GM12878 (cell line): ENCODE results near the gene RNASEH2A. TPM values are rescaled to one million over a fixed set of nuclear protein-coding genes. Genes with fewer than 3 reads are reported as not detected.

Experiments
- ASH2L ChIP-seq: fragments of 300-600, 200-600 bp; sonication (generic); IDR thresholded peaks from 2 replicates; pipeline ENCODE4 v1.6.1; 2017; ENCODE audit warnings: low read depth, mild to moderate bottlenecking, borderline replicate concordance
- ATF7 ChIP-seq: fragments of 450-650 bp; IDR thresholded peaks from 2 replicates; pipeline ENCODE4 v1.6.1; 2016; ENCODE audit warnings: low read depth, mild to moderate bottlenecking
- CBX3 ChIP-seq: fragments of 200-600 bp; sonication (generic); IDR thresholded peaks from 2 replicates; pipeline ENCODE4 v1.6.1; 2016; ENCODE audit warnings: low read depth, borderline replicate concordance
- CBX5 ChIP-seq: sonication (generic); IDR thresholded peaks from 2 replicates; pipeline ENCODE4 v1.6.1; 2016; ENCODE audit warnings: low read depth, moderate library complexity, mild to moderate bottlenecking, inconsistent platforms
- CEBPB ChIP-seq, 2 experiments: fragments of 150-350 bp in 1 of 2; IDR thresholded peaks; 2 replicates each; pipeline ENCODE4 v1.6.1; 2012 to 2014; ENCODE audit warnings: low read depth in 2 of 2, low read length in 2 of 2, borderline replicate concordance in 1 of 2, inconsistent platforms in 1 of 2
- ESRRA ChIP-seq: IDR thresholded peaks from 2 replicates; pipeline ENCODE4 v1.6.1; 2012; ENCODE audit warnings: mild to moderate bottlenecking, low read length, improper control_type of control experiment
- MXI1 ChIP-seq: fragments of 150-350 bp; IDR thresholded peaks from 2 replicates; pipeline ENCODE4 v1.6.1; 2011; ENCODE audit warnings: low read depth, mild to moderate bottlenecking, inconsistent platforms, low read length, improper control_type of control experiment
- MYB ChIP-seq: fragments of 150-350 bp; IDR thresholded peaks from 2 replicates; pipeline ENCODE4 v1.6.1; 2014; ENCODE audit warnings: mild to moderate bottlenecking, low read depth, low read length, borderline replicate concordance
- NFYA ChIP-seq: IDR thresholded peaks from 2 replicates; pipeline ENCODE4 v1.6.1; 2011; ENCODE audit warnings: low read depth, mild to moderate bottlenecking, low read length, improper control_type of control experiment, borderline replicate concordance
- NR2C1 ChIP-seq: fragments of 450-650 bp; IDR thresholded peaks from 2 replicates; pipeline ENCODE4 v1.6.1; 2017; ENCODE audit warnings: antibody characterized with exemption, mild to moderate bottlenecking, moderate library complexity
- POLR2AphosphoS5 ChIP-seq: IDR thresholded peaks from 2 replicates; pipeline ENCODE4 v1.6.1; 2011; ENCODE audit warnings: mild to moderate bottlenecking, low read length, inconsistent platforms
- SIX5 ChIP-seq: IDR thresholded peaks from 2 replicates; pipeline ENCODE4 v1.6.1; 2011; ENCODE audit warnings: mild to moderate bottlenecking, low read depth, low read length, moderate library complexity; ENCODE audit not compliant: severe bottlenecking
- SREBF2 ChIP-seq: IDR thresholded peaks from 2 replicates; pipeline ENCODE4 v1.6.1; 2012; ENCODE audit warnings: mild to moderate bottlenecking, low read length
- STAT3 ChIP-seq: IDR thresholded peaks from 2 replicates; pipeline ENCODE4 v1.6.1; 2011; ENCODE audit warnings: low read depth, low read length, improper control_type of control experiment
- SUPT20H ChIP-seq: IDR thresholded peaks from 2 replicates; pipeline ENCODE4 v1.6.1; 2011; ENCODE audit warnings: low read depth, mild to moderate bottlenecking, low read length, moderate library complexity, borderline replicate concordance; ENCODE audit not compliant: control insufficient read depth
- WRNIP1 ChIP-seq: IDR thresholded peaks from 2 replicates; pipeline ENCODE4 v1.6.1; 2011; ENCODE audit warnings: low read depth, low read length, improper control_type of control experiment, borderline replicate concordance
- ZNF207 ChIP-seq: fragments of 450-650 bp; IDR thresholded peaks from 2 replicates; pipeline ENCODE4 v1.6.1; 2014; ENCODE audit warnings: antibody characterized with exemption, mild to moderate bottlenecking, borderline replicate concordance
- polyA plus RNA-seq, 11 experiments: library from polyadenylated mRNA; depleted of rRNA in 4 of 11; unstranded in 6 of 11; stranded (reverse) in 5 of 11; fragments of >200 nt; fragmentation: Nextera tagmentation in 4 of 11; fragmentation: Illumina TruSeq in 1 of 11; extraction: Ambion mirVana in 4 of 11; extraction: Trizol in 1 of 11; gene quantifications; 1 replicate in 1 of 11; 2 replicates in 10 of 11; pipeline versions ENCODE4 v1.2.1 to v1.2.3, GENCODE V29; 2011 to 2016; ENCODE audit warnings: inconsistent platforms in 2 of 11, missing spikeins in 2 of 11, low read depth in 1 of 11
- total RNA-seq, 4 experiments: library from RNA; depleted of rRNA in 3 of 4; stranded (reverse); fragments of >200 nt in 3 of 4; fragmentation: Illumina TruSeq in 1 of 4; extraction: Trizol in 1 of 4; gene quantifications; 2 replicates each; pipeline versions ENCODE4 v1.2.1 to v1.2.3, GENCODE V29; 2013 to 2021
- TF ChIP-seq, protein P1 (sequence below): fragments of 450-650 bp; IDR thresholded peaks from 2 replicates; pipeline ENCODE4 v1.6.1; 2017; ENCODE audit warnings: antibody characterized with exemption, mild to moderate bottlenecking, moderate library complexity
- TF ChIP-seq, protein P2 (sequence below): fragments of 450-650 bp; formaldehyde crosslinking; IDR thresholded peaks from 2 replicates; pipeline ENCODE4 v1.4.0; 2022; ENCODE audit warnings: mild to moderate bottlenecking, moderate library complexity
- TF ChIP-seq, protein P3 (sequence below): IDR thresholded peaks from 2 replicates; pipeline ENCODE4 v1.6.1; 2012; ENCODE audit warnings: low read depth, low read length, improper control_type of control experiment

The RNASEH2A gene
- total and polyA plus RNA-seq, 10 of the 15 experiments (the other 5 are each of a cell fraction or from before 2014, with no cell fraction given), result 17.4 to 103 (median 40.4) TPM

DNA sequence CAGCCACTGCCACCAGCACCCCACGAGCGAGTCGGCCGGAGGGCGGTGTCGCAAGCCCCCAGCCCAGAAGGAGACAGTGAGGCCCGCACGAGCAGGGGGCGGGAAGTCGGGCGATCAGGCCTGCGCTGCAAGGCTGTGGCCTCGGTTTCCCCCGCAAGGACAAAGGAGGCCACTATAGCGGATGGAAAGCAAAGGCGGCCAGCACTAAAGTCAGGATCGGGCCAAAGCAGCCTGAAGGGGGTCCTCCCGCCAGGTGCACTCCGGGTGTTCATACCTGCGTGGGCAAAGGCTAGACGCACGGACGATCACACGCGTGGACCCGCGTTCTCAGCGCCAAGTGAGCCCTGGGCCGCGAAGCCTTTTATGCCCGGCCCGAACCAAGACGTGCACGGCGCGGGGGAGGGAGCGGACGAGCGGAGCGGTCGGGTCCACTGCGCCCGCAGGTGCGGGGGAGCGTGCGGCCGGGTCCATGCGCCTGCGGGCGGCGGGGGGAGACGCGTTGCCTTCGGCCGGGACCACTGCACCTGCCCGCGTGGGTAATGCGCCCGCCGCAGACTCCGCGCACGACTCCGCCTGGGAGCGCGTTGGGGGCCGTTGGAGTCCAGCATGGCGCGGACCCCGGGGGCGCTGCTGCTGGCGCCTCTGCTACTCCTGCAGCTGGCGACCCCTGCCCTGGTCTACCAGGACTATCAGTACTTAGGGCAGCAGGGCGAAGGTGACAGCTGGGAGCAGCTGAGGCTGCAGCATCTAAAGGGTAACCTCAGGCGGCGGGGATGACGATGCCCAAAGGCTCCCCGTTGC lies 4.7 kb upstream of the RNASEH2A start, which contains the start of the genes PRDX2 and THSD8 (continued):
- TF ChIP-seq, protein P1, sequence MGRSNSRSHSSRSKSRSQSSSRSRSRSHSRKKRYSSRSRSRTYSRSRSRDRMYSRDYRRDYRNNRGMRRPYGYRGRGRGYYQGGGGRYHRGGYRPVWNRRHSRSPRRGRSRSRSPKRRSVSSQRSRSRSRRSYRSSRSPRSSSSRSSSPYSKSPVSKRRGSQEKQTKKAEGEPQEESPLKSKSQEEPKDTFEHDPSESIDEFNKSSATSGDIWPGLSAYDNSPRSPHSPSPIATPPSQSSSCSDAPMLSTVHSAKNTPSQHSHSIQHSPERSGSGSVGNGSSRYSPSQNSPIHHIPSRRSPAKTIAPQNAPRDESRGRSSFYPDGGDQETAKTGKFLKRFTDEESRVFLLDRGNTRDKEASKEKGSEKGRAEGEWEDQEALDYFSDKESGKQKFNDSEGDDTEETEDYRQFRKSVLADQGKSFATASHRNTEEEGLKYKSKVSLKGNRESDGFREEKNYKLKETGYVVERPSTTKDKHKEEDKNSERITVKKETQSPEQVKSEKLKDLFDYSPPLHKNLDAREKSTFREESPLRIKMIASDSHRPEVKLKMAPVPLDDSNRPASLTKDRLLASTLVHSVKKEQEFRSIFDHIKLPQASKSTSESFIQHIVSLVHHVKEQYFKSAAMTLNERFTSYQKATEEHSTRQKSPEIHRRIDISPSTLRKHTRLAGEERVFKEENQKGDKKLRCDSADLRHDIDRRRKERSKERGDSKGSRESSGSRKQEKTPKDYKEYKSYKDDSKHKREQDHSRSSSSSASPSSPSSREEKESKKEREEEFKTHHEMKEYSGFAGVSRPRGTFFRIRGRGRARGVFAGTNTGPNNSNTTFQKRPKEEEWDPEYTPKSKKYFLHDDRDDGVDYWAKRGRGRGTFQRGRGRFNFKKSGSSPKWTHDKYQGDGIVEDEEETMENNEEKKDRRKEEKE, result peak; percentile 92
- TF ChIP-seq WRNIP1 (no peak), NR2C1 (0 out of 2 replicates have a peak, but pooled peaks have one; percentile 16), SIX5 (peak; percentile 65), CBX3 (no peak), SUPT20H (no peak), ZNF207 (peak; percentile 89), CBX5 (no peak), STAT3 (no peak), MYB (no peak), ASH2L (no peak), SREBF2 (no peak), ATF7 (peak; percentile 92), MXI1 (no peak), CEBPB (IDR thresholded peaks at IDR 0.05; ENCODE audit: borderline replicate concordance in 1 of 2, low read depth in 2 of 2, low read length in 2 of 2) (no peak), NFYA (no peak), POLR2AphosphoS5 (peak; percentile 99), ESRRA (no peak)
- TF ChIP-seq, protein P2, sequence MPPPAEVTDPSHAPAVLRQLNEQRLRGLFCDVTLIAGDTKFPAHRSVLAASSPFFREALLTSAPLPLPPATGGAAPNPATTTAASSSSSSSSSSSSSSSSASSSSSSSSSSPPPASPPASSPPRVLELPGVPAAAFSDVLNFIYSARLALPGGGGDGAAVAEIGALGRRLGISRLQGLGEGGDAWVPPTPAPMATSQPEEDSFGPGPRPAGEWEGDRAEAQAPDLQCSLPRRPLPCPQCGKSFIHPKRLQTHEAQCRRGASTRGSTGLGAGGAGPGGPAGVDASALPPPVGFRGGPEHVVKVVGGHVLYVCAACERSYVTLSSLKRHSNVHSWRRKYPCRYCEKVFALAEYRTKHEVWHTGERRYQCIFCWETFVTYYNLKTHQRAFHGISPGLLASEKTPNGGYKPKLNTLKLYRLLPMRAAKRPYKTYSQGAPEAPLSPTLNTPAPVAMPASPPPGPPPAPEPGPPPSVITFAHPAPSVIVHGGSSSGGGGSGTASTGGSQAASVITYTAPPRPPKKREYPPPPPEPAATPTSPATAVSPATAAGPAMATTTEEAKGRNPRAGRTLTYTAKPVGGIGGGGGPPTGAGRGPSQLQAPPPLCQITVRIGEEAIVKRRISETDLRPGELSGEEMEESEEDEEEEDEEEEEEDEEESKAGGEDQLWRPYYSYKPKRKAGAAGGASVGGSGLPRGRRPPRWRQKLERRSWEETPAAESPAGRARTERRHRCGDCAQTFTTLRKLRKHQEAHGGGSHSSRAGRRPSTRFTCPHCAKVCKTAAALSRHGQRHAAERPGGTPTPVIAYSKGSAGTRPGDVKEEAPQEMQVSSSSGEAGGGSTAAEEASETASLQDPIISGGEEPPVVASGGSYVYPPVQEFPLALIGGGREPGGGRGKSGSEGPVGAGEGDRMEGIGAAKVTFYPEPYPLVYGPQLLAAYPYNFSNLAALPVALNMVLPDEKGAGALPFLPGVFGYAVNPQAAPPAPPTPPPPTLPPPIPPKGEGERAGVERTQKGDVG (CRISPR knock-in tag), result no peak
- TF ChIP-seq, protein P3, sequence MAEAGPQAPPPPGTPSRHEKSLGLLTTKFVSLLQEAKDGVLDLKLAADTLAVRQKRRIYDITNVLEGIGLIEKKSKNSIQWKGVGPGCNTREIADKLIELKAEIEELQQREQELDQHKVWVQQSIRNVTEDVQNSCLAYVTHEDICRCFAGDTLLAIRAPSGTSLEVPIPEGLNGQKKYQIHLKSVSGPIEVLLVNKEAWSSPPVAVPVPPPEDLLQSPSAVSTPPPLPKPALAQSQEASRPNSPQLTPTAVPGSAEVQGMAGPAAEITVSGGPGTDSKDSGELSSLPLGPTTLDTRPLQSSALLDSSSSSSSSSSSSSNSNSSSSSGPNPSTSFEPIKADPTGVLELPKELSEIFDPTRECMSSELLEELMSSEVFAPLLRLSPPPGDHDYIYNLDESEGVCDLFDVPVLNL, result 0 out of 2 replicates have a peak, but pooled peaks have one; percentile 14
